ENCODE results near the gene LY6G5C. TPM values are rescaled to one million over a fixed set of nuclear protein-coding genes. Genes with fewer than 3 reads are reported as not detected.

LY6G5C gene
- total and polyA plus RNA-seq, 2 donors (not counting 1 experiment from before 2014, with no cell fraction given): 0.76 to 3.4 TPM

- H3K27me3 ChIP-seq (replicated peaks in 1 of 4; ENCODE audit: control extremely low read depth in 1 of 4, control insufficient read depth in 3 of 4, insufficient read depth in 4 of 4, low read length in 3 of 4): no peaks in the 10 kb centered on the region
- no peak overlapping the region for H3K9ac ChIP-seq (ENCODE audit: low read length)
- H4K20me1 ChIP-seq (ENCODE audit: control insufficient read depth, insufficient read depth, low read length, poor library complexity, severe bottlenecking): peaks cover 39% of the 10 kb centered on the region
- Mint-ChIP-seq H3K4me1 (no peaks in the 10 kb centered on the region), H3K27me3 (no peaks in the 10 kb centered on the region), H3K9me3 (ENCODE audit: insufficient read depth) (no peaks in the 10 kb centered on the region), H3K27ac (no peak overlapping the region), H3K4me3 (no peak overlapping the region)
- H3K36me3 ChIP-seq (replicated peaks in 1 of 2; ENCODE audit: control extremely low read depth in 1 of 2, control insufficient read depth in 1 of 2, extremely low read depth in 1 of 2, insufficient read depth in 2 of 2, low read length in 1 of 2): peaks cover 7 to 84% of the 10 kb centered on the region in 2 experiments
- peaks cover 6% of the 10 kb centered on the region for H3K79me2 ChIP-seq (ENCODE audit: control insufficient read depth, insufficient read depth, low read length)
- DNase-seq (no peak), ATAC-seq (ENCODE audit: low read depth) (no peak)
- H3K9me3 ChIP-seq (ENCODE audit: control extremely low read depth in 1 of 3, control insufficient read depth in 2 of 3, insufficient read depth in 1 of 3, low read length in 2 of 3): no peaks in the 10 kb centered on the region
- H3K4me3 ChIP-seq (ENCODE audit: control extremely low read depth in 1 of 5, extremely low read depth in 1 of 5, insufficient read depth in 1 of 5, low read depth in 2 of 5, low read length in 4 of 5): no peak overlapping the region
- H2AFZ ChIP-seq (ENCODE audit: insufficient read depth, low read depth, low read length, poor library complexity, severe bottlenecking): no peak overlapping the region
- POLR2A ChIA-PET: interaction anchor here (2.0 kb wide), 1 partner anchor 19 kb away, joined by 6 read pairs; the partner anchor contains the start of gene BAG6
- H3K27ac ChIP-seq (ENCODE audit: low read length in 2 of 2): no peak overlapping the region
- intact Hi-C loops (cut with micrococcal nuclease): no loop called here
- TF ChIP-seq EZH2 (IDR thresholded peaks at IDR 0.05; ENCODE audit: borderline replicate concordance, insufficient read depth, low read depth, low read length, poor library complexity, severe bottlenecking) (no peak), CTCF (IDR thresholded peaks at IDR 0.05) (no peak)
- WGBS (ENCODE audit: insufficient coverage): 100% methylated on average over 3 of the region's 7 CpGs
- H3K4me2 ChIP-seq (replicated peaks; ENCODE audit: low read depth, low read length, poor library complexity, severe bottlenecking): no peak overlapping the region
- CTCF ChIA-PET: interaction anchor here (1.4 kb wide), 1 partner anchor 82 kb away, joined by 4 read pairs; no protein-coding TSS in a partner anchor
- no peaks in the 10 kb centered on the region for H3K4me1 ChIP-seq (ENCODE audit: control insufficient read depth in 2 of 2, insufficient read depth in 2 of 2, low read length in 2 of 2)
These were observed 47.4 kb downstream of the LY6G5C start for GRCh38 chr6:31633447-31633846.

- H3K4me1 ChIP-seq (ENCODE audit: control insufficient read depth in 2 of 2, insufficient read depth in 2 of 2, low read length in 2 of 2): no peaks in the 10 kb centered on the region
- no peaks in the 10 kb centered on the region for H3K27me3 ChIP-seq (replicated peaks in 1 of 4; ENCODE audit: control extremely low read depth in 1 of 4, control insufficient read depth in 3 of 4, insufficient read depth in 4 of 4, low read length in 3 of 4)
- H3K4me3 ChIP-seq (ENCODE audit: control extremely low read depth in 1 of 5, extremely low read depth in 1 of 5, insufficient read depth in 1 of 5, low read depth in 2 of 5, low read length in 4 of 5): no peak overlapping the region
- H2AFZ ChIP-seq (ENCODE audit: insufficient read depth, low read depth, low read length, poor library complexity, severe bottlenecking): no peak overlapping the region
- Mint-ChIP-seq H3K27ac (no peak overlapping the region), H3K27me3 (no peaks in the 10 kb centered on the region), H3K4me3 (no peak overlapping the region), H3K4me1 (no peaks in the 10 kb centered on the region), H3K9me3 (ENCODE audit: insufficient read depth) (no peaks in the 10 kb centered on the region)
- no peak overlapping the region for H3K27ac ChIP-seq (ENCODE audit: low read length in 2 of 2)
- intact Hi-C loops (cut with micrococcal nuclease): no loop called here
- peaks cover 45% of the 10 kb centered on the region for H4K20me1 ChIP-seq (ENCODE audit: control insufficient read depth, insufficient read depth, low read length, poor library complexity, severe bottlenecking)
- no peak overlapping the region for H3K9ac ChIP-seq (ENCODE audit: low read length)
- H3K9me3 ChIP-seq (ENCODE audit: control extremely low read depth in 1 of 3, control insufficient read depth in 2 of 3, insufficient read depth in 1 of 3, low read length in 2 of 3): no peaks in the 10 kb centered on the region
- ChIA-PET POLR2A (no interaction called here), CTCF (interaction anchor here (0.9 kb wide), 1 partner anchor 8 kb away, joined by 3 read pairs; no protein-coding TSS in a partner anchor)
- TF ChIP-seq EZH2 (IDR thresholded peaks at IDR 0.05; ENCODE audit: borderline replicate concordance, insufficient read depth, low read depth, low read length, poor library complexity, severe bottlenecking) (no peak), CTCF (IDR thresholded peaks at IDR 0.05) (no peak)
- ATAC-seq (ENCODE audit: low read depth): no peak
- peaks cover 6% of the 10 kb centered on the region for H3K79me2 ChIP-seq (ENCODE audit: control insufficient read depth, insufficient read depth, low read length)
- peaks cover 3 to 91% of the 10 kb centered on the region in 2 experiments for H3K36me3 ChIP-seq (replicated peaks in 1 of 2; ENCODE audit: control extremely low read depth in 1 of 2, control insufficient read depth in 1 of 2, extremely low read depth in 1 of 2, insufficient read depth in 2 of 2, low read length in 1 of 2)
- WGBS (ENCODE audit: insufficient coverage): 97% methylated on average over 26 of the region's 26 CpGs
- DNase-seq: no peak
- no peak overlapping the region for H3K4me2 ChIP-seq (replicated peaks; ENCODE audit: low read depth, low read length, poor library complexity, severe bottlenecking)
These were observed 48.5 kb downstream of the LY6G5C start for GRCh38 chr6:31632279-31632946.

Measured in B cell (primary cell).